Hepatocyte (in vitro differentiated cells): ENCODE results near the gene PEAK1. TPM values are rescaled to one million over a fixed set of nuclear protein-coding genes. Genes with fewer than 3 reads are reported as not detected.

Experiments used
- DNase-seq: peaks from one replicate; pipeline ENCODE4 v3.0.0-alpha.2; 2016; ENCODE audit warnings: low spot score
- H2AFZ ChIP-seq: fragments of 200-600 bp; sonication (generic); 2 replicates; pipeline ENCODE4 v1.6.0; 2016; ENCODE audit warnings: antibody characterized with exemption, mild to moderate bottlenecking
- H3K27ac ChIP-seq: fragments of 200-600 bp; sonication (generic); 2 replicates; pipeline ENCODE4 v1.5.1; 2016; ENCODE audit warnings: mild to moderate bottlenecking
- H3K27me3 ChIP-seq: fragments of 200-600 bp; sonication (generic); 2 replicates; pipeline ENCODE4 v1.6.1; 2016
- H3K36me3 ChIP-seq: fragments of 200-600 bp; sonication (generic); replicated peaks from 2 replicates; pipeline ENCODE4 v1.5.1; 2016; ENCODE audit warnings: low read depth; ENCODE audit not compliant: insufficient read depth
- H3K4me1 ChIP-seq: fragments of 200-600 bp; sonication (generic); 2 replicates; pipeline ENCODE4 v1.5.1; 2016; ENCODE audit warnings: mild to moderate bottlenecking, moderate library complexity; ENCODE audit not compliant: insufficient read depth
- H3K4me2 ChIP-seq: fragments of 200-600 bp; sonication (generic); 2 replicates; pipeline ENCODE4 v1.6.0; 2016
- H3K4me3 ChIP-seq: fragments of 200-600 bp; sonication (generic); 2 replicates; pipeline ENCODE4 v1.5.1; 2016; ENCODE audit warnings: mild to moderate bottlenecking
- H3K79me2 ChIP-seq: fragments of 200-600 bp; sonication (generic); 2 replicates; pipeline ENCODE4 v1.6.0; 2017; ENCODE audit warnings: mild to moderate bottlenecking
- H3K9me2 ChIP-seq: fragments of 200-600 bp; sonication (generic); replicated peaks from 2 replicates; pipeline ENCODE4 v1.6.0; 2017; ENCODE audit warnings: mild to moderate bottlenecking; ENCODE audit not compliant: insufficient read depth
- H3K9me3 ChIP-seq: fragments of 200-600 bp; sonication (generic); 2 replicates; pipeline ENCODE4 v1.5.1; 2016; ENCODE audit warnings: low read depth, mild to moderate bottlenecking
- H4K20me1 ChIP-seq: fragments of 200-600 bp; sonication (generic); 2 replicates; pipeline ENCODE4 v1.6.0; 2016; ENCODE audit warnings: mild to moderate bottlenecking; ENCODE audit not compliant: insufficient read depth, poor library complexity, severe bottlenecking
- EZH2 ChIP-seq: fragments of 200-600 bp; sonication (generic); IDR thresholded peaks from 2 replicates; pipeline ENCODE4 v1.6.1; 2016; ENCODE audit warnings: antibody characterized with exemption, mild to moderate bottlenecking, borderline replicate concordance
- EZH2phosphoT487 ChIP-seq: fragments of 200-600 bp; sonication (generic); IDR thresholded peaks from one replicate; pipeline ENCODE4 v1.6.1; 2018; ENCODE audit warnings: antibody characterized with exemption, mild to moderate bottlenecking, low read depth, moderate library complexity; ENCODE audit not compliant: unreplicated experiment, severe bottlenecking
- WGBS: methylation state at CpG from one replicate; pipeline ENCODE4 v1.1.6; 2016; ENCODE audit warnings: low lambda C conversion rate; ENCODE audit errors: missing lambda C conversion rate; 5-methylcytosine and 5-hydroxymethylcytosine counted together
- polyA plus RNA-seq: library from polyadenylated mRNA; unstranded; fragments of >200 nt; fragmentation: Nextera tagmentation; extraction: Ambion mirVana; gene quantifications from 2 replicates; pipeline ENCODE4 v1.2.1, GENCODE V29; 2016
- total RNA-seq: library from RNA; depleted of rRNA; stranded (reverse); fragments of >200 nt; gene quantifications from 2 replicates; pipeline ENCODE4 v1.2.3, GENCODE V29; 2014
- TF ChIP-seq, protein P1 (sequence below): fragments of 200-600 bp; sonication (generic); IDR thresholded peaks from 2 replicates; pipeline ENCODE4 v1.5.1; 2016; ENCODE audit warnings: antibody characterized with exemption, mild to moderate bottlenecking; ENCODE audit not compliant: poor library complexity

Gene PEAK1
- total and polyA plus RNA-seq, 2 experiments from 2014 or later = 8.1 to 27.1 TPM

DNA sequence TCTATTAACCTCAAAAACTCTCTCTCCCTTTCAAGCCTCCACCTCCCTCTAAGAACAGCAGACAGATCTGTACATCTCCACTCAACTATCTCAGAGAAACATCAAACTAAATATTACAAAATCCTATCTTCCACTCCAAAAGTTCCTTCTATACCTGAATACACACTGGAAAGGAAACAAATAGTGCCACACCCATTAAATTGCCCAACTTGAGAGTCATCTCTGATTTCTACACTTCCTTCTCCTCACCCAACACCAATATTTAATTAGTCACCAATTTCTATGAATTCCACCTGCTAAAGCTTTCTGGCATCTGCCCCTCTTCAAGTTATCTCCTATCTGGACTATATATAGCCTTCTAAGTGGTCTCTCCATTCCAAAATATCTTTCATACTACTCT lies 65.8 kb downstream of the PEAK1 start:
- H3K27ac ChIP-seq = no peak overlapping the region
- no peak overlapping the region for H3K4me3 ChIP-seq
- no peaks in the 10 kb centered on the region for H3K9me2 ChIP-seq
- no peaks in the 10 kb centered on the region for H3K4me1 ChIP-seq
- H3K36me3 ChIP-seq = no peaks in the 10 kb centered on the region
- DNase-seq = no peak
- H2AFZ ChIP-seq = no peak overlapping the region
- H3K79me2 ChIP-seq = peaks cover 17% of the 10 kb centered on the region
- H3K9me3 ChIP-seq = no peaks in the 10 kb centered on the region
- no peaks in the 10 kb centered on the region for H4K20me1 ChIP-seq
- TF ChIP-seq EZH2 (no peak), EZH2phosphoT487 (no peak)
- TF ChIP-seq, protein P1, sequence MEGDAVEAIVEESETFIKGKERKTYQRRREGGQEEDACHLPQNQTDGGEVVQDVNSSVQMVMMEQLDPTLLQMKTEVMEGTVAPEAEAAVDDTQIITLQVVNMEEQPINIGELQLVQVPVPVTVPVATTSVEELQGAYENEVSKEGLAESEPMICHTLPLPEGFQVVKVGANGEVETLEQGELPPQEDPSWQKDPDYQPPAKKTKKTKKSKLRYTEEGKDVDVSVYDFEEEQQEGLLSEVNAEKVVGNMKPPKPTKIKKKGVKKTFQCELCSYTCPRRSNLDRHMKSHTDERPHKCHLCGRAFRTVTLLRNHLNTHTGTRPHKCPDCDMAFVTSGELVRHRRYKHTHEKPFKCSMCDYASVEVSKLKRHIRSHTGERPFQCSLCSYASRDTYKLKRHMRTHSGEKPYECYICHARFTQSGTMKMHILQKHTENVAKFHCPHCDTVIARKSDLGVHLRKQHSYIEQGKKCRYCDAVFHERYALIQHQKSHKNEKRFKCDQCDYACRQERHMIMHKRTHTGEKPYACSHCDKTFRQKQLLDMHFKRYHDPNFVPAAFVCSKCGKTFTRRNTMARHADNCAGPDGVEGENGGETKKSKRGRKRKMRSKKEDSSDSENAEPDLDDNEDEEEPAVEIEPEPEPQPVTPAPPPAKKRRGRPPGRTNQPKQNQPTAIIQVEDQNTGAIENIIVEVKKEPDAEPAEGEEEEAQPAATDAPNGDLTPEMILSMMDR = no peak
- no peaks in the 10 kb centered on the region for H3K27me3 ChIP-seq
- no peak overlapping the region for H3K4me2 ChIP-seq

DNA sequence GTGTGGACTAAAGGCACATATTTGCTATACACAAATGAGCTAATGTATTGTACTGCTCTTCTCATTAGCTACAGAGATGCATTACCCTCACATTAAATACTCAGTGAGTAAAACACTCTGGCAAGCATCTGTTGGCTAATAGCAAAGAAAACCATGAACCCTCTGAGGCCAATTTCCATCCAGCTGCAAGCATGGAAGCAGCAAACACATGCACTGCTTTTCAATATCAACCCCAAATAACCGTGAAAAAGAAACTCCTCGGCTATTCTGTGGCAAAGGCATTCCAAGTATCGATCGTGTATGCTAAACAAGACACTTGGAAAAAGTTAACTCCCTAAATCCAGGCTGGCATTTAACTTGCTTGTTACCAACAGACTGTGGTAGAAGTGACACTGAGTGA lies 67.0 kb downstream of the PEAK1 start:
- H3K79me2 ChIP-seq = peaks cover 18% of the 10 kb centered on the region
- H3K4me3 ChIP-seq = no peak overlapping the region
- H3K4me2 ChIP-seq = no peak overlapping the region
- DNase-seq = no peak
- no peaks in the 10 kb centered on the region for H3K9me2 ChIP-seq
- H4K20me1 ChIP-seq = no peaks in the 10 kb centered on the region
- H3K27me3 ChIP-seq = no peaks in the 10 kb centered on the region
- H3K27ac ChIP-seq = no peak overlapping the region
- H2AFZ ChIP-seq = no peak overlapping the region
- H3K4me1 ChIP-seq = no peaks in the 10 kb centered on the region
- H3K36me3 ChIP-seq = no peaks in the 10 kb centered on the region
- TF ChIP-seq EZH2phosphoT487 (no peak), EZH2 (no peak)
- TF ChIP-seq, protein P1 = no peak
- WGBS = 64% methylated on average over 4 of the region's 4 CpGs
- H3K9me3 ChIP-seq = no peaks in the 10 kb centered on the region

DNA sequence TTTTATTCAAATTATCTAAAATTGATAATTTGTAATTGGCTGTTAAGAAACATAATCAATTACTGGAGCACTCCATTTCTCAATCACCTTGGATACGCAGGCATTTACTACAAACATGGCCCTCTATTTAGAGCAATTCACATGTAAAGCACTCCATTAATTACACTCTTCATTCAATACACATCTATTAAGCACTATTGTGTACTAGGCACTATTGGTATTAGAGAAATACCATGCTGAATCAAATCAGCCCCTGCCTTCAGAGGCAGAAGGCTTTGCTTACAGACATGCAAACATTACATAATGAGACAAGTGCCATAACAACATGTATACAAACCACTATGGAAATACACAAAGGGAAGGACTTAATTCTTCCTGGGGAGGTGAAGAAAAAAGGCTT lies 69.1 kb downstream of the PEAK1 start:
- no peaks in the 10 kb centered on the region for H3K9me3 ChIP-seq
- no peak for DNase-seq
- H4K20me1 ChIP-seq = no peaks in the 10 kb centered on the region
- peaks cover 18% of the 10 kb centered on the region for H3K79me2 ChIP-seq
- H3K27ac ChIP-seq = no peak overlapping the region
- H3K36me3 ChIP-seq = no peaks in the 10 kb centered on the region
- H3K27me3 ChIP-seq = no peaks in the 10 kb centered on the region
- H3K4me3 ChIP-seq = no peak overlapping the region
- WGBS = 100% methylated on average over 1 of the region's 1 CpG
- H3K9me2 ChIP-seq = no peaks in the 10 kb centered on the region
- H2AFZ ChIP-seq = no peak overlapping the region
- TF ChIP-seq EZH2 (no peak), EZH2phosphoT487 (no peak)
- TF ChIP-seq, protein P1 = no peak
- no peak overlapping the region for H3K4me2 ChIP-seq
- peaks cover 5% of the 10 kb centered on the region for H3K4me1 ChIP-seq

DNA sequence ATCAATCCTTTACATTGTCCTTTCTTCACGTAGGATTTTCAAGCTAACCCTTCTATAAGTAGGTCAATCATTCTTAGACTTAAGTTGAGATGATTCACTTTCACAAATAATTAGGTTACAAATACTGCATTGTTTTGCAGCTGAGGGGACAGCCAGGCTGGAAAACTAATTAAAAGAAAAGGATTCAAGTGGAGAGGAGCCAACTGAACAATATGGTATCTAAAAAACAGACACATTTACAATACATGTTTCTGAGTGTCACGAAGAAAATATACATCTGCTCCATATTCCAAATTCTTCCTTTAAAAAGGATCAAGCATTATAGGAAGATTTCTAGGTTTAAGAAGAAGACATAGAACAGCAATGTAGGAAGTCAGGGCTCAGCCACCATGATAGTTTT lies 70.2 kb downstream of the PEAK1 start:
- TF ChIP-seq EZH2phosphoT487 = no peak
- TF ChIP-seq, protein P1 = no peak
- TF ChIP-seq EZH2 = no peak

More for the DNA sequence above, 70.2 kb downstream of the PEAK1 start:
- peaks cover 21% of the 10 kb centered on the region for H3K79me2 ChIP-seq
- DNase-seq = no peak
- no peaks in the 10 kb centered on the region for H3K9me3 ChIP-seq
- no peaks in the 10 kb centered on the region for H3K27me3 ChIP-seq
- H3K9me2 ChIP-seq = no peaks in the 10 kb centered on the region
- H3K4me1 ChIP-seq = peaks cover 5% of the 10 kb centered on the region
- no peaks in the 10 kb centered on the region for H3K36me3 ChIP-seq
- no peak overlapping the region for H2AFZ ChIP-seq
- no peak overlapping the region for H3K4me3 ChIP-seq
- no peak overlapping the region for H3K27ac ChIP-seq
- H4K20me1 ChIP-seq = no peaks in the 10 kb centered on the region
- no peak overlapping the region for H3K4me2 ChIP-seq
- WGBS = 90% methylated on average over 2 of the region's 2 CpGs
